ENCODE results near the gene MARK3.

GRCh38 chr14:103480595-103480994 is 95.4 kb downstream of the MARK3 start:
- TF ChIP-seq, protein P1, sequence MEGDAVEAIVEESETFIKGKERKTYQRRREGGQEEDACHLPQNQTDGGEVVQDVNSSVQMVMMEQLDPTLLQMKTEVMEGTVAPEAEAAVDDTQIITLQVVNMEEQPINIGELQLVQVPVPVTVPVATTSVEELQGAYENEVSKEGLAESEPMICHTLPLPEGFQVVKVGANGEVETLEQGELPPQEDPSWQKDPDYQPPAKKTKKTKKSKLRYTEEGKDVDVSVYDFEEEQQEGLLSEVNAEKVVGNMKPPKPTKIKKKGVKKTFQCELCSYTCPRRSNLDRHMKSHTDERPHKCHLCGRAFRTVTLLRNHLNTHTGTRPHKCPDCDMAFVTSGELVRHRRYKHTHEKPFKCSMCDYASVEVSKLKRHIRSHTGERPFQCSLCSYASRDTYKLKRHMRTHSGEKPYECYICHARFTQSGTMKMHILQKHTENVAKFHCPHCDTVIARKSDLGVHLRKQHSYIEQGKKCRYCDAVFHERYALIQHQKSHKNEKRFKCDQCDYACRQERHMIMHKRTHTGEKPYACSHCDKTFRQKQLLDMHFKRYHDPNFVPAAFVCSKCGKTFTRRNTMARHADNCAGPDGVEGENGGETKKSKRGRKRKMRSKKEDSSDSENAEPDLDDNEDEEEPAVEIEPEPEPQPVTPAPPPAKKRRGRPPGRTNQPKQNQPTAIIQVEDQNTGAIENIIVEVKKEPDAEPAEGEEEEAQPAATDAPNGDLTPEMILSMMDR (IDR thresholded peaks at IDR 0.05): no peak
- no peak for TF ChIP-seq EZH2 (IDR thresholded peaks at IDR 0.05; ENCODE audit: borderline replicate concordance, insufficient read depth, low read depth, low read length, poor library complexity, severe bottlenecking)

All from B cell (primary cell).